ELR (cell line): ENCODE results near the gene PEPD.

Source experiments
- DNase-seq: peaks from one replicate; pipeline ENCODE4 v3.0.0-alpha.2; 2015; ENCODE audit warnings: low read depth

PEPD gene

DNA sequence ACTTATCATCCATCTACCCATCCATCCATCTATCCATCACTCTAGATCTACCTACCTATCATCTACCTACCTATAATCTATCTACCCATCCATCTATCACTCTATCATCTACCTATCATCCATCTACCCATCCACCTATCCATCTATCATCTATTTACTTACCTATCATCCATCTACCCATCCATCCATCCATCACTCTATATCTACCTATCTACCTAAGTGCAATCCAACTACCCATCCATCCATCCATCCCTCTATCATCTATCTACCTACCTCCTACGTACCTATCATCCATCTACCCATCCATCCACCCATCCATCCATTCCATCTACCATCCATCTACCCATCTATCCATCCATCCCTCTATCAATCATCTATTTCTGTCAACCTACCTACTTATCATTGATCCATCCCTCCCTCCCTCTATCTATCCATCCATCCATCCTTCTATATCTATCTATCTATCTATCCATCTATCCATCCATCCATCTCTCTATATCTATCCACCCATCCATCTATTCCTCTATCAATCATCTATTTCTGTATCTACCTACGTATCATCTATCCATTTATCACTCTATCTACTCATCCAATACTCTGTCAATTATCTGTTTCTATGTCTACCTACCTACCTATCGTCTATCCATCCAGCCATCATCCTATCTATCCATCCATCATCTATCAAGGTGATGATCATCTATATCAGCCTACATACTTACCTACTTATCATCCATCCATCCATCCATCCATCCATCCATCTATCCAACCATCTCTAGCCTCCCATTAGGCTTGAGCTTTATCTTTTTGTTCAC is 99.0 kb downstream of the PEPD start:
- no peak for DNase-seq

GRCh38 chr19:33421368-33421767 is 100.2 kb downstream of the PEPD start:
- no peak for DNase-seq

DNA sequence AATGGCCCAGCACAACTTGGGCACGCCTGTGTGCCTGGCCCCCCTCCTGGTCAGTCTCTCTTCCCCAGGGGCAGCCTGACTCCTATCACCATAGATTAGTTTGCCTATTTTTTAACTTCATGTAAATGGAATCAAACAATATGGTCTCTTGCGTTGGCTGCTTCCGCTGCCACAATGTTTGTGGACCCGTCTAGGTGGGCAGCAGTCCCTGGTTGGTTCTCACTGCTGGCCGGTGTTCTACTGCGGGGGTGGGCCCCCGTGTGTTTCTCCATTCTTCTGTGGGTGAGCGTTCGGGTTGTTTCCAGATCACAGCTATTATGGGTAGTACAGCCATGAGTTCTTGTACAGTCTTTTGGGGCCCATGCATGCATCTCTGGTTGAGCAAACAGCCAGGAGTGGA is 100.8 kb downstream of the PEPD start:
- DNase-seq = no peak

GRCh38 chr19:33419788-33420130 is 101.8 kb downstream of the PEPD start:
- no peak for DNase-seq

- DNase-seq = no peak
Observed at GRCh38 chr19:33418871-33419787, 102.5 kb downstream of the PEPD start.

DNA sequence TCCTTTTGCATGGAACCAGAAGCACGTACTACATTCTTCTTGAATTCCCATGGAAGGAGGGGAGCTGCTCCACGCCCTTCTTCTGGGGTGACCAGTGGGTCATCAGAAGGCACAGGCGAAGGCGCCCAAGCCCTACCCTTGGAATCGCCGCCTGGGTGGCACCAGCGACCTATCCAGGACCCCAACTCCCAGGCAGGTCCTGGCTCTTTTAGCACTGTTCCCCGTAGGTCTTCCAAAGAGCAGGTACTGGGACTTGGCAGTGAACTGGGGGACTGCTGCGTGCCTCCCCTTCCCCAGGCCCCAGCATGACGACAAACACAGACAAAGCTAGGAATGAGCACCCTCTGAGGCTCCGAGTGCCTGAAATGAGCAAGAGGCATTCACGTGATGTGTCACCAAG is 103.1 kb downstream of the PEPD start:
- no peak for DNase-seq

GRCh38 chr19:33417751-33418150 is 103.8 kb downstream of the PEPD start:
- no peak for DNase-seq

DNA sequence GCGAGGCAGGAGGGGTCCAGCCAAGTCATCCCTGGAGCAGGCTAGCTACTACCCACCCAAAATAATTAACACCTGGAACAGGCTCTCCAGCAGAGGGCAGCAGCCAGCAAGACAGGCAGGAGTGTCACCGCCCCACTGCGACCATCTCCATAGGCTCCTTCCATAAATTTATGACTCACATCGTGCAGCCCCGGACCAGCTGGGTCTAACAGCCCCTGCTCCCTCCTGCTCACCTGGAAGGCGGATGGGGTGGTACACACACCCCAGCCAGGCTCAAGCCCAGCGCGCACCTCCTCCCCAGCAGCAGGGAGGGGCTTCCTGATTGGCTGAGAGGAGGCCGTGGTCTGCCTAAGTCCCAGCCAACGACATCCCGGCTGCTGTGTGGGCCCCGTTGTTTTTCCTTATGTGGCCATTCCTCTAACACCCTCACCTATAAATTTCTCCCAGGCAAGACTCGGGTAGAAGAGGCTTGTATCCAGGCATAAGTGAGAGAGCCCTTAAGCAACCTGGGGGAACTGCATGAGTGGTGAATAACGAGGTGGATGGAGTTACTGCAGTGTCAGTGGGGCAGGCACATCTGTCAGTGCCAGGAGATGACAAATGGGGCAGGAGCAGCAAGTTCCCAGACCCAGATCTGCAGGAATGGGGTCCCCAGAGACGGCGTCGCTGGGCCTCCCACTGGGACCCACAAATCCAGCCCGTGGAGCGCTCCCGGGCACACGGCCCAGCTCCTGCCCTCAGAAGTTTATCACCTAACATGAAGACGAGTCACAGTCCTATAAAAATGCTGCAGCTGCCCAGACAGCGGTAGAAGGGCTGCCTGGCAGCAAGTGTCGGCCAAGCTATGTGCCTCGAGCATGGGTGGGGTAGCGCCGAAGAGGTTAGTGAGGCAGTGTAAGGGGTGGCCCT is 105.0 kb downstream of the PEPD start:
- peak; percentile 73 for DNase-seq

DNA sequence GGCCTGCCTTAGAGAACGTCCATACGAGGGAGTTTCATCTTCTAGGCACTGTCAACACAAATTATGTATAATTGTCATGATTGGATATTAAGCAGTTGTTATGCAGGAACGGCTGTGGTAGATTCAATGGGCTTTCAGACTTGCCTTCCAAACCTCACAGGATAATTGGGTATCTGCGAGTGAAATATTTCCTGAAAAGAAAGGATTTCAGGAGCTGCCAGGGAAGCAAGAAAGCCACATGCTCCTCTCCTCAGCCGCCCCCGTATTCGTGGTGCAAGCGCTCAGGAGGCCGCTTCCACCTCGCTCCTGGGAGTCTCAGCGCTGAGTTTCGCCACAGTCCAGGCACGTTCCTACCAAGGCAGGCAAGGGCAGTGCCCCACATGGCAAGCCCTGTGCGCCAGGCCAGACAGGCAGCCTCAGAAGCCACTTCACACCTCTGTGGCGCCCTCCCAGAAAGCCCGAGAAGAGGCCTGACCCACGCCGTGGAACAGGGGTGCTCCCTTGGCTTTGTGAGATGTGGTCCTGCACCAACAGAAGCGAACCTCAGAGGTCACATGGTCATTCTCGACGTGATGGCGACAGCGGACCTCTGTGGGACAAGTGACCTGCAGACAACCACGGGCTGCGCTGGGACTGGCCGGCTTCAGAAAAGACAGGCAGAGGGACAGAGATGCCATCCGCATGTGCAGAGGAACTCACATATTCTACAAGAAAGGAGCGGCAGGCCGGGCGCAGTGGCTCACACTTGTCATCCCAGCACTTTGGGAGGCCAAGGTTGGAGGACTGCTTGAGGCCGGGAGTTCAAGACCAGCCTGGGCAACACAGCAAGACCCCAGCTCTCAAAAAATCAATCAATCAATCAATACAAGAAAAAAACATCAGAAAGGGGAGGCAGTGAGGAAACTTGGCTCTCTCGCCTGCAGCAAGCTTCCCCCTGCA is 106.7 kb downstream of the PEPD start:
- no peak for DNase-seq

- DNase-seq = no peak
Observed at GRCh38 chr19:33413868-33414666, 107.5 kb downstream of the PEPD start.

- DNase-seq = no peak
Observed at GRCh38 chr19:33413426-33413725, 108.2 kb downstream of the PEPD start.

DNA sequence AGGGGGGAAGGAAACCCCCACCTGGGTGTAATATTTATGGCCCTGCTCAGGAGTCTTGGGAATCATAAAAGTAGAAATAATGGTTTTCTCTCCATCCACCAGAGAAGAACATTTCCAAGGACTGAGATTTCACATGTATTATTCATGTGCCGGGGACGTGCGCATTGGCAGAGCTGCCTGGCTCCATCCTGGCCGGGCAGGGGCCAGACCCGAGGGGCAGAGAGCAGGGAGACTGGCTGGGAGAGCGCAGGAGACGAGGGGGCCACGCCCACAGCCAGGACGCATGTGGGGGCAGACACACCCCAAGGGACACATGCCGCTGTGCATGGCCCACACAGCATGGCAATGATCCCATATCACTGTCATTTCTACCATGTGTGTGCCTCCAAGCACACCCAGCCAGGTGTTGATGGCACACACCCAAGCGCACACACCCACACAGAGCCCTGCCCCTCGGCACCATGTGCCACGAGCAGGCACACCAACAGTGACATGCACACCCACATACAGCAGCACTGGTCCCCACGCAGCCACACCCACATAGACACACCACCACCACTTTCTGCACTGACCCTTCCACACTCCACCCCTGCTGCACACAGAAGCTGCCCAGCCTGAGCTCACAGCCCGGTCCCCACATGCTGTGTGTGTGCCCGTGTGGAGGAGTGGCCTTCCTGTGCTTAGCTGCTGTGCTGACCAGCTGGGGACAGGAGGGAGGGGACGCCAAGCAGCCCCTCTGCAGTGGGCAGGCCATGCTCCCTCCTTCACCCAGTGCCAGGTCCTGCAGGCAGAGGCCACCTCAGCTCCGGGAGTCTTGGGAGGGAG is 108.8 kb downstream of the PEPD start:
- DNase-seq = no peak

DNA sequence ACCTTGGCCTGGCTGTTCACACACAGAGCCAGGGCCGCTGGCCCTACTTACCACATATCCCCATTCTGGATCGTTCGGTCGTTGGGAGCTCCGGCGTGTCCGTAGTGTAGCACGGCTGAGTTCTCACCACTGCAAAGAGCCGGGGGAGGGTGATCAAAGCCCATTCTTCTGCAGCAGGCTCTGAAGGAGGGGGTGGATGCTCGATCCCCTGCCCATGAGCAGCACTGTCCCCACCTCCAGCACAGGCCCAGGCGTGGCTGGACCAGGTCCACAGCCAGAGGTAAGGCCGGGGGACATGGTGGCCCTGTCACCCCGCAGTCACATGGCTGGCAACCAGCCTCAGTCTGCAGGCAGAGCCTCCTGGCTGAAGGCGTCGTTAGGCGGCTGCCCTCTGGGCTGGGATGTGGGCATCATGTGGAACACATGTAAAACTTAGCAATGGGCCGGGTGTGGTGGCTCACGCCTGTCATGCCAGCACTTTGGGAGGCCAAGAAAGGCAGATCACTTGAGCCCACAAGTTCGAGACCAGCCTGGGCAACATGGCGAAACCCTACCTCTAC is 109.9 kb downstream of the PEPD start:
- no peak for DNase-seq

GRCh38 chr19:33410915-33411401 is 110.6 kb downstream of the PEPD start:
- DNase-seq = no peak

DNA sequence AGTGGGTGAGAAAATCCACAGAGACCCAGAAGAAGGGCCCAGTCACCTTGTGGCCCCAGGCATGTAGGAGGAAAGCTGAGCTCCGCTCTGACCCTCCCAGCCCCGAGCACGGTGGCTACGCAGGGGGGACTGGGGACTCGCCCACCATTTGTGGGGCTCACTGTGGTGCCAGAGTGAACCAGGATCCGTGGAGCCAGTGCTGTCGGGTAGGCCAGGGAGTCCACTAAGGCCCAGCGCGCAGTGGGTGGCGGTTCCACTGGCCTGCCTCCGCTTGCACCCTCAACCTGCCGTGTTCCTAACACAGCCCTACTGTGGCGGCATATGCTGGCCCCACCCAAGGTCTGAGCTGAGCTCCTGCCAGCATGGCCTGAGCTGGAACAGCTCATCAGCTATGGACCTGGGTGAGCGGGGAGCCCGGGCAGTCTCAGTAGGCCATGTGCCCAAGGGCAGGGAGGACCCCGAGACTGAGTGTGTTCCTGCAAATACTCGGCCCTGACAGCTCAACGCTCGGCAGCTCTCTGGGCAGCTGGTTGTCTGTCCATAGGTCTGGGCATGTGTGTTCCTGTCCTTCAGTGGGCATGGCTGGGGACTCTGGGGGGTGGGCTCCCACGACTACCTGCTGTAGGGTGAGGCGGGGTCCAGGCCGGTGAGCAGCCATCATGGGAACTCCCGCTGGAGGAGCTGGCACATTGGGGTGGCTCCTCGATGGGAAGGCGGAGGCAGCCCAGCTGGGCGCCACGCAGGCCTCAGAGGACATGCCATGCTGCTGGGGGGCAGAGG is 111.5 kb downstream of the PEPD start:
- DNase-seq = no peak

DNA sequence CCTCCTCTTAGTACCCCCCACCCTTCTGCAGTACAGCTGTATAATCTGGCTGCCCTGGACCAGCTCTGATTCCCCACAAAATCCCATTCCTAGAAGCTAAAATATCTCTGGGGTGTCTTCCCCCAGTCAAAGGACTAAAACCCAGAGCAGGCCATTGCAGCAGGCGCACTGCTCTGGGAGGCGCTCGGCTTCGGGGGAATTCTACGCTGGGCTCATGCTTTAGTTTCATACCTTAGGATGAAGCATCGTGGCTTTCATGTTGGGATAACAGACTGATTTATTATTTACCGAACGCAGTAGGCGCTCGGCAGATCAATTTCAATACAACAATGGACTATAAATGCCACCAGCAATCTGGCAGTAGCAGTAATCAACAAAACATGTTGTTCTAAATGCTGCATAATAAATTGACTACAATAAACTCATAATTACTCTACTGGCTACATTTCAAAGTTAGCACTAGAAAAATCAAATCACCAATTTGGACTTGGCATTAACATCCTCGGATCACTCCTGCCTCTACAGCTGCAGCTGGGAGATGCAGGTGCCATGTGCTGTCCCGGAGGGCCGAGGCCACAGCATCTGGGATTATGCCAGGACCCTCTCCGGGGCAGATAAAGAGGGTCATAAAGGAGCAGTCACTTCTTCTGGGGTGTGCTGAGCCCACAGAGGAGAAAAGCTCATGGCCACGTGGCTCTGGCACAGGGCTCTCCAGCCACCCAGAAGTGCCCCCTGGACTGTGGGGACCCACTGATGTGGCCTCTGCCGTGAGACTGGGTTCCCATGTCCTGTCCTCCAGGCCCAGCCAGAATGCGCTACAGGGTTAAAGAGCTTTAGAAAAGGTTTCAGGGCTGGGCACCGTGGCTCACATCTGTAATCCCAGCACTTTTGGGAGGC is 112.8 kb downstream of the PEPD start:
- no peak for DNase-seq

DNA sequence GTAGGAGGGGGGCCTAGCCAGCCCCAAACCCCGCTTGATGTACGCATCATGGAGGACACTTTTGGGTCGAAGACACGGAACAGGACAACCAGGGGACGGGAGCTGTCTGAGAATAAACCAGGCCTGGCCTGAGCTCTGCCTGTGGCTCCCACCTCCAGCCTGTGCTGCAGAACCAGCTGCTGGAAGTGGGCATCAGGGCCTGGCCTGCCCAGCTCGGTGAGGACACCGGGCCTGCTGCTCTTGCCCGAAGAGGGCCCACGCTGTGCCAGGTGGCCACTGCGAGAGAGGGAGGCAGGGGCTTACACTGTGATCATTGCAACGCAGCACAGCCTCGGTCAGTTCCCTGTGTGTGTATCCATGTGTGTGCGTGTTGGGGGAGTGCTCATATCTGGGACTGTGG is 113.5 kb downstream of the PEPD start:
- DNase-seq = no peak
